Fibroblast of skin of right biceps (primary cell): ENCODE data around the gene B4GALT5.
A peak's percentile ranks its signal among the peaks of the same experiment; 100 is the strongest.

Source experiments
- DNase-seq: peaks from one replicate; pipeline ENCODE4 v3.0.0-alpha.2; 2013

Gene B4GALT5

DNA sequence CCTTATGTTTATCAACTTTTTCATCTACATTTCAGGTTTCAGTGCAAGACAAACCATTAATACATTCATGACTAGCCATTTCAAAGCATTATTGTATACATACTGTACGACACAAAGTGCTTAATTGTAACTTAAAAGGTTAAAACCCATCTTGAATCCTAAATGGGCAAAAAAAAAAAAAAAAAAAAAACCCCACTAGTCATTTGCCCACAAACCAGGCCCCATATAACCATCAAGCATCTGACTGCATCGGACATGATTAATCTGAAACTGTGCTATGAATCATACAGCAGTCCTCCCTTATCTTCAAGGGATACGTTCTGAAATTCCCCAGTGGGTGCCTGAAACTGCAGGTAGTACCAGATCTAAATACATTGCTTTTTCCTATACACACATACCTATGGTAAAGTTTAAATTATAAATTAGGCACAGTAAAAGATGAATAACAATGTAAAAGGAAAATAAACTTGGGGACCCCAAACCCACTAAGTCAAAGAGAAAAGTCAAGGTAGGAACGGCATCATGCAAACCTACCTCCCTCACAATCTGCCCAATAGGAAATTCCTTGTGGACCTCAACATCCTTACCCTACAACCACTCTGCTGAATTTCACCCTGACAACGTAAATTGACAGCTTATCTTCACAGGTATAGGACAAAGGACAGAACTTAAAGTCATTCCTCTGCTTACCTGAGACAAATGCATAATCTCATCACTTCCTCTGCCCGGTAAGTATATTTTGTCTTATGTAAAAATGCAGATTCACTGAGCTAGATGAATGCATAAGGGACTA, 14.3 kb downstream of the B4GALT5 start:
- peak; percentile 74 for DNase-seq

DNA sequence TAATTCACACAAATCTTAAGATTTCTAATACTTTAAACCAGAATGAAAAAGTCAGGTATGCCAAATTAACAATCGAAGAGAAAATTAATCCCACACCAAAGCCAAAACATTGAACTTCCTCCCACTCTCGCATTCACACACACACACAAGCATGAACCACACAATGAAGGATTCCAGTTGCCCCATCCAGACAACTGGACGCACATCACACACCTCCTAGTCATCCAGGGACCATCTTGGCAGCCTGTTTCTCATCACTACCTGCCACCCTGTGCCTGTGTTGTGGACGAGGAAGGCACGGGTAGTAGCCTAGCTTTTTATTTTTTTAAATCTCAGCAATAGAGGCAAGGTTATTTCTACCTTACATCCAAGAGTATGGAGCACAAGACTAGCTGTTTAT, 15.2 kb downstream of the B4GALT5 start:
- no peak for DNase-seq

DNA sequence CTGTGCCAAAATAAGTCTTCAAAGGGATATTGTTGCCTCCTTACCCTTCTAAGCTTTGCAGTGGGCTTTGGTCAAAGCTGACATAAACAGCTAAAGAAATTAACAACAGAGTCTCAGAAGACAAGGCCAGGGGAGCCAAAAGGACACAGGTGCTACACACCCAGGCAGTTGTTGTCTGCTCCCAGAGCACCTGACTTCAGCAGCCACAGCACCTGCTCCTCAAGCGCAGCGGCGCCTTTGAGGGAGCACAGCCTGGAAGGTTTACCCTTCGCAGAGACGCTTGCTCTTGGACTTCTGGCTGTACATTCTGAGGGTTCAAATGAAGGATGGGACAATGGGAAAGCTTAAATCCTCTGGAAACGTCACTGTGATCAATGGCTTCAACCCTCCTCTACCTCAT, 16.6 kb downstream of the B4GALT5 start:
- no peak for DNase-seq

DNA sequence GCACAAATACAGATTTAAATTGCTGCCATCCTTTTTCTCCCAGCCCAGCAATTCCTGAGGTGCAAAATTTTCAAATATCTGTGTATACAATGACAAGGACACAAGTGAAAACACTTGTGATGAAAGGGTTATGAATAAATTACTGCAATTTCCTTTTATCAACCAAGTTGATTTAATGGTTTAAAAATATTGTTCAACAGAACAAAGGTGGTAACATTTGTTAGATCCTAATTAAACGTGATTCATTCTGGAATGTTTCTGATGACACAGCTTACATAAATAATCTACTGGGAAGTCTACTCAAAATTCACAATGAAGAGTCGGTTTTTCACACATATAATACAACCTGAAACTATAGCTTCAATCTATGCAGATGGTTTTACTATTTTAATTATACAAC, 17.1 kb downstream of the B4GALT5 start:
- peak; percentile 31 for DNase-seq

DNA sequence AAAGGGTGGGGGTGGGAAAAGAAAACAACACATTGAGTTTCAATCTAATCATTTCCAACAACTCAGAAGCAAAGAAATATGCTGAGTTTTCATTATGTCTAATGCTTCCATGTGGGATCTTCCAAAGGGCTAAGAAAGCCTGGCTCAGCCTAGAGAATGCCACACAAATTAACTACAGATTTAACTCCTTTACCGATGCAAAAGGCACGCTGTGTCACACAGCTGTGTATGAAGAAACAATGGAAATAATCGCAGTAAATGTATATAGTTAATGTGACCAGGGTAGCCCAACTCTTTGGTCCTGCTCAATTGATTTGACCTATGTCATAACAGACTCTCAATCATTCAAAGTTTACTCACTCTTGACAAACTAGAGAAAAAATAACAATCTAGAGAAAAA, 17.8 kb downstream of the B4GALT5 start:
- peak; percentile 22 for DNase-seq

DNA sequence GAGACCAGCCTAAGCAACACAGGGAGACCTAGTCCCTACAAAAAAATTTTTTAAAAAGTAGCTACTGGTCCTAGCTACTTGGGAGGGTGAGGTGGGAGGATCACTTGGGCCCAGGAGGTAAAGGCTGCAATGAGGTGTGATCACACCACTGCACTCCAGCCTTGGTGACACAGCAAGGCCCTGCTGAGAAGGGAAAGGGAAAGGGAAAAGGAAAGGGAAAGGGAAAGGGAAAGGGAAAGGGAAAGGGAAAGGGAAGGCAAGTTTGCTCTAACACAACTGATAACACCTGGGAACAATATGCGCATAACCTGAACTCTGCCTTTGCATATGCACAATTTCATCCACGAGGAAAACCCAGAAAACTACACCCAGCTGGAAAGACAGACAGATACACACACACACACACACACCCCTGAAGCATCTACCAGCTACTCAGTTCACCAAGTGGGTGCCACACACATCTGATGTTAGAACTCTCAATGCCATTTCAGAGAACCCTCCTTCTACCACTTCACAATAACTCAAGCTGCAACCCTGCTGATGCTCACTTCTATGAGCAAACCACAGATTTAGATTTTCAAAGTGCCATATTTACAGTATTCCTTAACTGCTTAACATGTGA, 19.1 kb downstream of the B4GALT5 start:
- DNase-seq: no peak

DNA sequence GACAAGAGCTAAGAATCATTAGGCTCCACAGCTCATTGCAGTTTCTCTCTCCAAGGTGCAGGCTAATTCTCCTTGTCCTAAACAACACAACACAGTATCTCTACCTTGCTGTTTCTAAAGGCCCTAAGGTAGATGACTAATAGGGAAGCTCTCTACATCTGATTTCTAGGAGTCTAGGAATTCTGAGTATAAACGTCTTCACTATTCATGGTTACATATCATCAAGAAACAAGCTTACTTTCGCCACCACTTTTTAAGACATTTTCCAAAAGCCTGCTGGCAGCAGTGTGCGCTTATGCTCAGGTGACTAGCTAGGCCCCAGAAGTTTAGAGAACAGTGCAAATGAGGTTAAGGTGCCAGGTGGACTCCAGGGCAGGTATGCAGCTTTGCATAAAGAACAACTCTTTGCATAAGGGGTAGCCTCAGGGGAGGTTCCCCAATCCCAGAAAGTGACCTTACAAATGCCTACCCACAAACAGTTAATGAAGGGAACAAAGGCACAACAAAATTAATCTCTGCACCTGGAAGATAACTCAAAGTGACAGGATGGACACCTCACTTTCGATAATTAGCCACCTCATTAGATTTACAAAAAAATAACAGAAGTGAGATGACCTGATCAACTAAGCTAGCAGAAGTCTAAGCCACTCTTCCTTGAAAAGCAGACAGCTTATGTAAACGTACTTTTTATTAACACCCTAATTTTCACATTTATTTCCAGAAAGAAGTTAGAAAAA, 20.1 kb downstream of the B4GALT5 start:
- DNase-seq: no peak

DNA sequence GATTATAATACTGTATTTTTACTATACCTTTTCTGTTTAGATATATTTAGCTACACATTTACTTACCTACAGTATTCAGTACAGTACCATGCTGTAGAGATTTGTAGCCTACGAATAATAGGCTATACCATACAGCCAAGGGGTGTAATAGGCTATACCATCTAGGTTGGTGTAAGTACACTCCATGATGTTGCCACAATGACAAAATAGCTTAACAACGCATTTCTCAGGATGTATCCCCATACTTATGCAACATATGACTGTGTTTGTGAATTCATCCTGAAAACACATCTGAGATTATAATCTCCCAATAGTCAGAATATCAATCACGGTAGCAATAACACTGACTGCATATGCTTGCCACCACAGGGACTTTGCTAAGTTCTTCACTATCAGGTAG, 20.7 kb downstream of the B4GALT5 start:
- no peak for DNase-seq

DNA sequence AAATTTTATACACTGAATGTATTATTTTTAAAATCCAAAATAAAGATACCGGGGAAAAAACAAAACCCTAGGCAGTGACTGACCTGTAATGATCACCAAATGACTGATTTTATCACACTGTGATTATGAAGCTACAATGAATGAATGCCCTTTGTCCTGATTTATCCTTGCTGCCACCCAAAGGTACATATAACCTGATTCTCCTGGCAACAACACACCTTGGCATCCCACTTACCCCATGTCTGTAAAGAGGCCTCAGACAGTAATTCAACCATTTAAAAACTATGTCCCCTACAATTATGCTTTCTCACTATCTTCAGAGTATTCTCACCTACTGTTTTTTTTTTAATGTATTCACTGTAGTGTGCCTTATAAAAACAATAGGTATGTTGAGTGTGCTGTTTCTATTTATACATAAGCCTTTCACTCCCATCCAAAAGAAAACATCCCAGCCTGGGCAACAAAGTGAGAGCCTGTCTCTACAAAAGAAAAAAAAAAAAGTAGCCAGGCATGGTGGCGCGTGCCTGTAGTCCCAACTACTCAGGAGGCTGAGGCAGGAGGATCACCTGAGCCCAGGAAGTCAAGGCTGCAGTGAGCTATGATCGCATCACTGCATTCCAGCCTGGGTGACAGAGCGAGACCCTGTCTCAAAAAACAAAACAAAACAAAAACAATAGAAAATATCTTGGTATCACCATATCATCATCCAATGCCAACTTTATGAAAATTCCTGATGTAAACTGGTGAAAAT, 21.7 kb downstream of the B4GALT5 start:
- DNase-seq: no peak

DNA sequence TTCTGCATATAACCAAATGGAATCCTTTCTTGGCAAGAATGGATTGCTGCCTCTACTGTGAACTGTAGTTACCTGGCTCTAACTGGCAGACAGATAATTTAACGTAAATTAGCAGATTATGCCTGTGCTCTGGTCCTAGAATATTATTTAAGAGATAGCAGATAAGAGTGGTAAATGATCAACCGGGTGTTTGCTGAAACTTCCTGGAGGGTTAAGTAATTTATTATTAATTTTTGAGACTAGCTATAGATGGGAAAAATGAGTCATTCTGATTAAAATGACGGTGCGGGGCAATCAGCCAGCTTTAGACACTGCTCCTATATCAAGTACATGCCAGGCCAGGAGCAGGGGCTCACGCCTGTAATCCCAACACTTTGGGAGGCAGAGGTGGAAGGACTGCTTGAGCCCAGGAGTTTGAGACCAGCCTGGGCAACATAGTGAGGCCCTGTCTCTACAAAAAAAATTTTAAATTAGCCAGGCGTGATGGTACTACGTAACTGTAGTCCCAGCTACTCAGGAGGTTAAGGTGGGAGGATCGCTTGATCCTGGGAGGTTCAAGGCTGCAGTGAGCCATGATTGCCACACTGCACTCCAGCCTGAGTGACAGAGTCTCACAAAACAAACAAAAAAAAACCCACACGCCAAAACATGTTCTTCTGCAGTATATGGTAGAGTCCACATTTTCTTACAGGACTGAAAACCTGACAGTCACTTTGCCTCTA, 22.6 kb downstream of the B4GALT5 start:
- DNase-seq: peak; percentile 56

DNA sequence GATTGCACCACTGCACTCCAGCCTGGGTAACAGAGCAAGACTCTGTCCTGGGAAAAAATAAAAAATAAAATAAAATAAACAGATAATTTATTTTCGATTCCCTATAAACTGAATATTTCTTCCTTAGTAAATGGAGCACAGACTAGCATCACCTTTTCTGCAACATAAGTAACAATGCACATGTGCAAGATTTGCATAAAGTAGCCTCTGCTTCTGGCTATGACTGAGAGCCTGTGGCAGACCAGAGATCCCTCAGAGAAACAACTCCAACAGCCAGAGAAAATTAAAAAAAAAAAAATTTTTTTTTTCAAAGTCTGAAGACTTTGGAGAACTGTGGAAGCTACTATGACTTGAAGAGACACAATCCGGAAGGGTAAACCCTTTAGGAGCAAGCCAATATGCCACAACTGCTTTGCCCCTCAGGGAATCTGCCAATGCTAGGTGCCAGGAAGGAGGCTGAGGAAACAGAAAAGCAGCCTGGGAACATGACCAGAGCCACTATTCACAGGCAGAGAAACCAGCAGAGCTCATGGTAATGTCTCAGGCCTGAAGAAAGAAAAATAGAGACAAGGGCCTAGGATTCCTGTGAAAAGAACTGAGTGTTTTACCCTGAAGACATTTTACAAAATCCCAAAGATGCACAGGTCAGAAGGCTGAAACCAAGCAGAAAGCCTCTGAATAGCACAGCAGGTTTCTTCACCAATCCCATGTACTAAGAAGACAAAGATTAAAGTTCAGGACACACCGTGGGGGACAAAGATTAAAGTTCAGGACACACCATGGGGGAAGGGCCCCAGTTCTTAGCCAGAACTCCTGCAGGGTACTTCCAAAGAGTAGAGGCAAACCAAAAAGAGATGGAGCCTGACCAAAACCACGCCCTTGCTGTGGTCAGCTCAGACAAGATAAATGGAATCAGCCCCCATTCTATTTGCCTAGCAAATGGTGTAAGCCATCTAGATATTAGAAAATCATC, 25.8 kb downstream of the B4GALT5 start:
- DNase-seq: no peak

DNA sequence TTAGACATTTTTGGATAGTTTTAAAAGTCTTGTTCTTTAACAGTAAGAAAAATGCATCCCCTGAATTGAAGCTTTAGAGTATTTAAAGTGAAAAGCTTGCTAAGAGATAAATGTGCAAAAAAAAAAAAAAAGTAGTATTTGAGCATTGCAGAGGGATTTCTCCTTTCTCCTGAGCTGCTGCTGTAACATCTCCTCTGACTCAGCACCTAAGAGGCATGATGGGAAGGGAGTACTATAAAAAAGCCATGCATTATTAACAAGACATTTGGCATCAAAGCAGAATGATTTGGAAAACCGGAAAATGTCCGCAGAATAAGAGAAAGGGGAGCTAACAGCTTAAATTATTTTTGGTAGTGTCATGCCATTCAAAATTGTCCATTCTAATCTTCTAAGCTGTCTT, 27.9 kb downstream of the B4GALT5 start:
- DNase-seq: peak; percentile 70

DNA sequence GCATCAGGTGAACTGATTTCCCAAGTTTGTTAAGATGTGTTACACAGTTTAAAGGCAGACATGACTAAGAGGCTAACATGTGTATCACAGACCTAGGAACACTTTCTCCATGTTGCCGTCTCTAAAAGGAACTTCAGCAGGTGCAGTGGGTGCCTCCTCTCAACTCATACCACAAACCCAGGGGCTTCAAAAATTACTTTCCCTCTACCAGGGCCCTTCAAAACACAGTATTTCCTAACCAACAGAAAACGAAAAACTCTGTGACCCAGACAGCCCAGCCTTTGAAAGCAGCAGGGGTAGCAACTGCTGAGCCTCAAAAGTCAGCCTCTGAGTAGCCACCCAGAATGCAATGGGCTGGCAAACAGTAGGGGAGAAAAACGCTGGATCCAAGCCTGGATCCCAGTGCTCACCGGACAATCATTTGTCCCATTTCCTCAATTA, 28.5 kb downstream of the B4GALT5 start:
- no peak for DNase-seq

DNA sequence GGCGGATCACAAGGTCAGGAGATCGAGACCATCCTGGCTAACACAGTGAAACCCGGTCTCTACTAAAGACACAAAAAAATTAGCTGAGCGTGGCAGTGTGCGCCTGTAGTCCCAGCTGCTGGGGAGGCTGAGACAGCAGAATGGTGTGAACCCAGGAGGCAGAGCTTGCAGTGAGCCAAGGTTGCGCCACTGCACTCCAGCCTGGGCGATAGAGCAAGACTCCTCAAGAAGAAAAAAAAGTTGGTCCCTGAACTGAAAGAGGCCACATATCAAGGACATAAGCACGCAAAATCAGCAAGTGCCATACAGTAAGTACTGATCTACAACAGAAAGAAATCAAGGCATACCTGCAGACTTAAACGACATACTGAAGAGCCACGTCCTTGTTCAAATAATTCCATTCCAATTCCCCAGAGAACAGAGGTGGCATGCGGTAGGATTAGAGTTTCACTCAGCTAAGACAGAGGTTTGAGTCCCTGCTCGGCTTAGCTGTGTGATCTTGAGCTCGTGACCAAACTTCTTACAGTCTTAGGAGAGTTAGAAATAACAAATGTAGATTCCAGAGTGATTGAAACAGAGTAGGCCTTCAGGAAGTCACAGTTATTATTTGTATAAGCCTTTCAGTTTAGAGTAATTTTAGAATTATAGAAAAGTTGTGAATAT, 29.2 kb downstream of the B4GALT5 start:
- no peak for DNase-seq

DNA sequence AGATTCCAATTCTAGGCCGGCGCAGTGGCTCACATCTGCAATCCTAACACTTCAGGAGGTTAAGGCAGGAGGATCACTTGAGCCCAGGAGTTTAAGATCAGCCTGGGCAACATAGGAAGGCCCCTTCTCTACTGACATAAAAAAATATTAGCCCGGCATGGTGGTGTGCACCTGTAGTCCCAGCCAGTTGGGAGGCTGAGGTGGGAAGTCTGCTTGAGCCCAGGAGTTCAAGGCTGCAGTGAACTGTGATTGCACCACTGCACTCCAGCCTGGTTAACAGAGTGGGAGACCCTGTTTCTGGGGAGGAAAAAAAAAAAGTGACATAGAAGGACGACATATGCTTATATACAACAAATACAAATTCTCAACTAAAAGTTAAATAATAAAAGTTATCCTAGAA, 30.9 kb downstream of the B4GALT5 start:
- no peak for DNase-seq

DNA sequence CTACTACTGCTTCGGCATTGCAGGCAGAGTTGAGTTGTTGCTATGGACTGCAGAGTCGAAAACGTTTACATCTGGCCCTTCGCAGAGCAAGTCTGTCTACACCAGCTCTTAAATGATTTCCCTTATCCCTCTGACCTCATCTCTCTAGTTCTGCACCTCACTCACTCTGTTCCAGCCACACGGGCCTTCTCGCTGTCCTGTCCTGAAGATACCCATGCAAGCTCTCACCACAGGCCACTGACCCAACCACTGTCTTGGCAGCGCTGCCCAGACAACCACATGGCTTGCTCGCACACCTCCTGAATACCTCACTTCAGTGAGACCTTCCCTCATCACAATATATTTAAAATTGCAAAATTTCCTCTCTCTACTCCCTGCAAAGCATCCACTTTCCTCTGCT, 31.4 kb downstream of the B4GALT5 start:
- no peak for DNase-seq

DNA sequence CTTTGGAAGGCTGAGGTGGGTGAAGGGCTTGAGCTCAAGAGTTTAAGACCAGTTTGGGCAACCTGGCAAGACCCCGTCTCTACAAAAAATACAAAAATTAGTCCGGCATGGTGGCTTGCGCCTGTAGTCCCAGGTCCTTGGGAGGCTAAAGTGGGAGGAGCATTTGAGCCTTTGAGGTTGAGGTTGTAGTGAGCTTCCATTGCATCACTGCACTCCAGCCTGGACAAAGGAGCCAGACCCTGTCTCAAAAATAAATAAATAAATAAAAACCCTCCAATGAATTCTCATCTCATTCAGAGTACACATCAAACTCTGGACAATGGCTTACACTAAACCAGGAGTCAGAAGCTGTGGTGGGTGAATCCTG, 31.8 kb downstream of the B4GALT5 start:
- DNase-seq: no peak

DNA sequence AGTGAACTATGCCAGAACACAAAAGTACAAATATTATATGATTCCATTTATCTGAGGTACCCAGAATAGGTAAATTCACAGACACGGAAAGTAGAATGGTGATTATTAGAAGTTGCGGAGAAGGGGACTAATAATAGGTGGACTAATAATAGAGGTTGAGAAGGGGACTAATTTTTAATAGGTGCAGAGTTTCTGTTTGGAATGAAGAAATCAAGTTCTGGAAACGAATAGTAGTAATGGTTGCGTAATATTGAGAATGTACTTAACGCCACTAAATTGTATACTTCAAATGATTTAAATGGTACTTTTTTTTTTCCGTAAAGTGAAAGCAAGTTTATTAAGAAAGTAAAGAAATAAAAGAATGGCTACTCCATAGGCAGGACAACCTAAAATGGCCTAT, 33.2 kb downstream of the B4GALT5 start:
- no peak for DNase-seq

DNA sequence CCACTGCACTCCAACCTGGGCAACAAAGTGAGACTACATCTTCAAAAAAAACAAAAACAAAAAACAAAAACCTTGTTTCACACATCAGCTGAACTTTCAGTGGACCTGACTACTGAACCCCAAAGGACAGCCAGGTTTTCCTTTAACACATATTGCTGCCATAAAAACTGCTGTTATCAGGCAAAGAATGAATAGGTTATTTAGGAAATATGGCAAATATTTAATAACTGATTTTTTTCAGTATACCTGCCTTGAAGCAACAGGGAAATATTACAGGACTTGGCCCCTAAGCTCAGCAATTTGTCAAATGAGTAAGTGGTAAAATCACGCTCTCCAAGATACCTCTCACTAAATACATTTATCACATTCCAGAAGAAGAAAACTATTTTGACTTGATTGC, 34.0 kb downstream of the B4GALT5 start:
- DNase-seq: no peak
